HG03520 (cell line): Measurements from ENCODE around the gene NDUFA11.
"Not testable (repeated sequence)": the region's sequence is repeated elsewhere in the genome, so short reads cannot be mapped to it uniquely, and the experiment has no call there.

Experiments used
- ATAC-seq: cut with Tn5 transposase; IDR thresholded peaks from one replicate; pipeline ENCODE4 v1.9.1; 2021; ENCODE audit warnings: mild to moderate bottlenecking, moderate library complexity; ENCODE audit not compliant: unreplicated experiment

NDUFA11 gene

DNA sequence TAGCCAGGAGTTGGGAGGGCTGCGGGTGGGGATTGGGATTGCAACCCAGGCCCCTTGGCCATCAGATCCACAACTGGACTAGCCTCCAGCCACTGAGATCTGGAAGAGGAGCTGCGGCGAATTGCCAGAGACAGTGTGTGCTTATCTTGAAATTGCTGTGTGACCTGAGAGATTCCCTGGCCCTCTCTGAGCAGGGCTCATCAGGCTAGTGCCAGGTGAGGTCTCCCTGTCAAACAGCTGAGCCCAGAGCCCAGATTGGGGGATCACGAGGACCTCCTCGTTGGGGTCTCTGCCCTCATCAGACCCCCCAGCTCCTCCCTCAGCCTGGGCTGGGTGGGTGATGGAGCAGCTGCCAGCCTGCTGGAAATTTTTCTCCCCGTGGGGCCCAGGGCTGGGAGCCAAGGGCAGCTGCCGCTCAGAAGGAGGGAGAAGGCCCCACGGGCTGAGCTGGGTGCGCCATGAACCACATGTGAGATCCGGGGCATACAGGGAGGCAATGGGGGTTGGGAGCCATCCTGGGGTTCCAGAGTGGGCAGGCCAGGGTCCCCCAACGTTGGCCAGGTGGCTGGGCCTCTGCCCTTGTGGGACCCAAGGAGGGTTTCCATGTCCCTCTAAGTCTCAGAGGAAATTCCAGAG is 40.4 kb downstream of the NDUFA11 start:
- no peak for ATAC-seq

DNA sequence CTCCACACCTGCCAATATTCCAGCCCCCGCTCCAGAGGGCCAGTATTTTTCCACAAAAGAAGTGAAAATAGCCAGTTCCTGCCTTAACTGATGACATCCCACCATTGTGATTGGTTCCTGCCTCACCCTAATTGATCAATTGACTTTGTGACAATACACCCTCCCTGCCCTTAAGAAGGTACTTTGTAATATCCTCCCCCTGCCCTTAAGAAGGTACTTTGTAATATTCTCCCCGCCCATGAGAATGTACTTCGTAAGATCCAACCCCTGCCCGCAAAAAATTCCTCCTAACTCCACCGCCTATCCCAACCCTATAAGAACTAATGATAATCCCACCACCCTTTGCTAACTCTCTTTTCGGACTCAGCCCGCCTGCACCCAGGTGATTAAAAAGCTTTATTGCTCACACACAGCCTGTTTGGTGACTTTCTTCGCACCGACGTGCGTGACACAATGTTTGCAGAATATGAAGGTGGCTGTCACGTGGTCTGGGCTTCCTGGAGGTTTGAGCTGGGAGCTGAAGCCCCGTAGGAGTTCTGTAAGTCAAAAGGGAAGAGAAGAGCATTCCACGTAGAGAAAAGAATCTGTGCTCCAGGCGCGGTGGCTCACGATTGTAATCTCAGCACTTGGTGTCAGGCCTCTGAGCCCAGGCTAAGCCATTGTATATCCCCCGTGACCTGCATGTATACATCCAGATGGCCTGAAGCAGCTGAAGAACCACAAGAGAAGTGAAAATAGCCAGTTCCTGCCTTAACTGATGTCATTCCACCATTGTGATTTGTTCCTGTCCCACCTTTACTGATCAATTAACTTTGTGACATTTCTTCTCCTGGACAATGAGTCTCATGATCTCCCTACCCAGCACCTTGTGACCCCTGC is 46.1 kb downstream of the NDUFA11 start:
- no peak for ATAC-seq

DNA sequence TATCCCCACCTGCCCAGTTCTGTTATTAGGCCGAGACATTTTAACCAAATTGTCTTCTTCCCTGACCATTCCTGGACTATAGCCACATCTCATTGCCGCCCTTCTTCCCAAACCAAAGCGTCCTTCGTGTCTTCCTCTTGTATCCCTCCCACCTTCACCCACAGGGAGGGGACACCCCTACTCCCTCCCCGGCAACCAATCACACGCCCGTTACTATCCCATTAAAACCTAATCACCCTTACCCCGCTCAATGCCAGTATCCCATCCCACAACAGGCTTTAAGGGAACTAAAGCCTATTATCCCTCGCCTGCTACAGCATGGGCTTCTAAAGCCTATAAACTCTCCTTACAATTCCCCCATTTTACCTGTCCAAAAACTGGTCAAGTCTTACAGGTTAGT is 48.4 kb downstream of the NDUFA11 start:
- not testable (repeated sequence) for ATAC-seq

GRCh38 chr19:5854121-5854520 is 49.5 kb downstream of the NDUFA11 start:
- ATAC-seq = not testable (repeated sequence)

DNA sequence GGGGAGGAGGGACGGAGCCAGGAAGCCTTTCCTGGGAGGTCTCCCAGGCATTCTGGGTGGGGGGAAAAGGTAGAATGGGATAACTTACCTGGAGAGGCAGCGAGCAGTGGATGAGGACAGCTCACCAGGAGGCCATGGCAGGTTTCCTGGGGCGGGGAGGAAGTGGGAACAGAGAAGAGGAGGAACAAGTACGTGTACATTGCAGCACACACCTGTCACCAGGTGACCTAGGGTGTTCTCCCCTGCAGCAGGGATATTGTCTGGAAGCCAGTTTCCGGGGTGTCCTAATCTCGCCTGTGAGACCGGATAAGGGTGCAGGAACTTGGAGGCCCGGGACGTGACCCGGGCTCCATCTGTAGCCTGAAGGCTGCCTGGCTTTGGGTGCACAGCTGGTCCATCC is 52.3 kb downstream of the NDUFA11 start, which contains the start of gene FUT3:
TSS of gene FUT3 (minus strand) at position 148 of the 400 bp plus-strand sequence.
- no peak for ATAC-seq

DNA sequence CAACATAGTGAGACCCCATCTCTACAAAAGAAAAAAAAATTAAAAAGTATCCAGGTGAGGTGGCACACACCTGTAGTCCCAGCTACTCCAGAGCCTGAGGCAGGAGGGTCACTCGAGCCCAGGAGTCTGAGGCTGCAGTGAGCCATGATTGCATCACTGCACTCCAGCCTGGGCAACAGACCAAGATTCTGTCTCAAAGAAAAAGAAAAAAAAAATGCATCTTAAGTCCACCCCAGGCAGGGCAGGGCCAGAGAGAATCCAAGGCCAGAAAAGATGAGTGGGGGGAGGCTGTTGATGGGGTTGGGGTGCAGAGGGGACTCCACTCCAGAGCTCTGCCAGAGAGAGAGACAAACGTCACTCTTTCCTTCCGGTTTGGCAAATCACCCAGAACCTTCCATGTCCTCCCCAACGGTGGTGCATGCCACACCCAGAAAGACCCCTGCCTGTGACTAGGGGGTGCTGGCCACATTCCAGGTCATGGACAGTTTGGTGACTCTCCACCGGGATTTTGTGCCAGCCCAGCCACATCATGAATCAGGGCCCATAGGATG is 52.8 kb downstream of the NDUFA11 start:
- ATAC-seq = no peak

- no peak for ATAC-seq
These were observed 53.4 kb downstream of the NDUFA11 start for GRCh38 chr19:5850189-5850588.

DNA sequence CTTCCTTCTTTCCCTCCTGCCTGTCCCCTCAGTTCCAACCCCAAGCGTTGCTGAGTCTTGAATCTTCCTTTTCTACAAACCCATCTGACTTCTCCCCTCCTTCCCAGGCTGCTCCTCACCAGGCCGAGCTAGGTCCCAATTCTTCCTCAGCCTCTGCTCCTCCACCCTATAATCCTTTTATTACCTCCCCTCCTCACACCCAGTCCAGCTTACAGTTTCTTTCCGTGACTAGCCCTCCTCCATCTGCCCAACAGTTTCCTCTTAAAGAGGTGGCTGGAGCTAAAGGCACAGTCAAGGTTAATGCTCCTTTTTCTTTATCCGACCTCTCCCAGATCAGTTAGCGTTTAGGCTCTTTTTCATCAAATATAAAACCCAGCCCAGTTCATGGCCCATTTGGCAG is 55.0 kb downstream of the NDUFA11 start:
- not testable (repeated sequence) for ATAC-seq

DNA sequence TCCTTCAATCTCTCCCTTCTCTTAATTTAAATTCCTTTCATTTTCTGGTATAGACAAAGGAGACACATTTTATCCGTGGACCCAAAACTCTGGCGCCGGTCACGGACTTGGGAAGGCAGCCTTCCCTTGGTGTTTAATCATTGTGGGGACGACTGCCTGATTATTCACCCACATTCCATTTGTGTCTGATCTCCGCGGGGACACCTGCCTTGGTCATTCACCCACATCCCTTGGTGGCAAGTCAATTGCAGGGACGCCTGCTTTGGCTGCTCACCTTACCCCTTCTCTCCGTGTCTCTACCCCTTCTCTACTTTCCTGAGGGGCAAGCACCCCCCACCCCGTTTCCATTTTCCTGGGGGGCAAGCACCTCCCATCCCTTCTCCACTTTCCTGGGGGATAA is 55.7 kb downstream of the NDUFA11 start:
- ATAC-seq = not testable (repeated sequence)
